HG02885 (cell line): ENCODE data around the gene LAMTOR3.
"Not testable (repeated sequence)": the region's sequence is repeated elsewhere in the genome, so short reads cannot be mapped to it uniquely, and the experiment has no call there.

Source experiments
- ATAC-seq: cut with Tn5 transposase; IDR thresholded peaks from one replicate; pipeline ENCODE4 v1.9.1; 2021; ENCODE audit warnings: mild to moderate bottlenecking; ENCODE audit not compliant: unreplicated experiment, poor library complexity

LAMTOR3 gene

GRCh38 chr4:99833756-99834155 lies 60.5 kb downstream of the LAMTOR3 start:
- ATAC-seq = no peak

GRCh38 chr4:99832758-99833157 lies 61.5 kb downstream of the LAMTOR3 start:
- no peak for ATAC-seq

- no peak for ATAC-seq
Observed at GRCh38 chr4:99832321-99832720, 61.9 kb downstream of the LAMTOR3 start.

- not testable (repeated sequence) for ATAC-seq
Observed at GRCh38 chr4:99830051-99830450, 64.2 kb downstream of the LAMTOR3 start.

- no peak for ATAC-seq
Observed at GRCh38 chr4:99828477-99828876, 65.8 kb downstream of the LAMTOR3 start.
